Neuronal stem cell (in vitro differentiated cells): ENCODE data around the gene CLMN.

ENCODE experiments used
- DNase-seq: peaks from one replicate; pipeline ENCODE4 v3.0.0-alpha.2; 2013; ENCODE audit warnings: low spot score
- H2AFZ ChIP-seq: one replicate; pipeline ENCODE4 v1.6.1; 2013; ENCODE audit warnings: mild to moderate bottlenecking, low read length, inconsistent platforms
- H2AK5ac ChIP-seq: 2 replicates; pipeline ENCODE4 v1.6.1; 2013; ENCODE audit warnings: low read depth, mild to moderate bottlenecking, inconsistent platforms, low read length, moderate library complexity, mixed read lengths
- H2BK120ac ChIP-seq: 2 replicates; pipeline ENCODE4 v1.6.1; 2013; ENCODE audit warnings: low read depth, mild to moderate bottlenecking, inconsistent platforms, low read length, moderate library complexity, mixed read lengths
- H2BK12ac ChIP-seq: one replicate; pipeline ENCODE4 v1.6.1; 2013; ENCODE audit warnings: low read length, inconsistent platforms
- H2BK15ac ChIP-seq: 2 replicates; pipeline ENCODE4 v1.6.1; 2013; ENCODE audit warnings: mild to moderate bottlenecking, low read length, inconsistent platforms, mixed read lengths
- H2BK5ac ChIP-seq: one replicate; pipeline ENCODE4 v1.6.1; 2013; ENCODE audit warnings: inconsistent platforms, mild to moderate bottlenecking, low read length, moderate library complexity
- H3K14ac ChIP-seq: one replicate; pipeline ENCODE4 v1.6.1; 2013; ENCODE audit warnings: low read length, inconsistent platforms
- H3K18ac ChIP-seq: 2 replicates; pipeline ENCODE4 v1.6.1; 2013; ENCODE audit warnings: low read length, inconsistent platforms
- H3K23ac ChIP-seq: 2 replicates; pipeline ENCODE4 v1.6.1; 2013; ENCODE audit warnings: low read depth, mild to moderate bottlenecking, mixed read lengths, low read length, inconsistent platforms; ENCODE audit not compliant: poor library complexity
- H3K27ac ChIP-seq: replicated peaks from 3 replicates; pipeline ENCODE4 v1.5.1; 2013; ENCODE audit warnings: low read length, inconsistent platforms
- H3K27me3 ChIP-seq, 3 experiments: 2 replicates each; pipeline ENCODE4 v1.6.1; 2013; ENCODE audit warnings: low read length in 3 of 3, mild to moderate bottlenecking in 2 of 3, inconsistent platforms in 1 of 3, low read depth in 1 of 3, mixed read lengths in 1 of 3, moderate library complexity in 1 of 3; ENCODE audit not compliant: control insufficient read depth in 3 of 3, insufficient read depth in 3 of 3
- H3K36me3 ChIP-seq, 2 donors: replicated peaks in 1 of 2; 2 replicates each; pipeline ENCODE4 v1.6.1; 2013; ENCODE audit warnings: low read length in 2 of 2; ENCODE audit not compliant: control insufficient read depth in 2 of 2, insufficient read depth in 2 of 2
- H3K4ac ChIP-seq: 2 replicates; pipeline ENCODE4 v1.6.1; 2013; ENCODE audit warnings: inconsistent platforms, mild to moderate bottlenecking, low read length, moderate library complexity
- H3K4me1 ChIP-seq, 2 donors: 1 replicate in 1 of 2; 2 replicates in 1 of 2; pipeline ENCODE4 v1.6.1; 2013; ENCODE audit warnings: low read length in 2 of 2, low read depth in 1 of 2; ENCODE audit not compliant: control insufficient read depth in 2 of 2, insufficient read depth in 1 of 2
- H3K4me2 ChIP-seq: one replicate; pipeline ENCODE4 v1.6.1; 2013; ENCODE audit warnings: mild to moderate bottlenecking, low read length, inconsistent platforms; ENCODE audit not compliant: insufficient read depth, poor library complexity, severe bottlenecking
- H3K4me3 ChIP-seq, 2 donors: 2 replicates each; pipeline ENCODE4 v1.5.1; 2013; ENCODE audit warnings: low read length in 2 of 2, mild to moderate bottlenecking in 2 of 2, inconsistent platforms in 1 of 2, moderate library complexity in 1 of 2
- H3K79me1 ChIP-seq: one replicate; pipeline ENCODE4 v1.6.1; 2013; ENCODE audit warnings: low read depth, mild to moderate bottlenecking, inconsistent platforms, low read length, moderate library complexity
- H3K9ac ChIP-seq: one replicate; pipeline ENCODE4 v1.6.1; 2013; ENCODE audit warnings: mild to moderate bottlenecking, low read depth, low read length, inconsistent platforms; ENCODE audit not compliant: poor library complexity
- H3K9me3 ChIP-seq, 2 donors: replicated peaks in 1 of 2; 2 replicates each; pipeline versions ENCODE3 to v1.6.1; 2013; ENCODE audit warnings: low read length in 2 of 2, mild to moderate bottlenecking in 2 of 2, inconsistent platforms in 1 of 2, low read depth in 1 of 2, mixed read lengths in 1 of 2, moderate library complexity in 1 of 2; ENCODE audit not compliant: control insufficient read depth in 2 of 2, insufficient read depth in 1 of 2
- H4K8ac ChIP-seq: one replicate; pipeline ENCODE4 v1.6.1; 2013; ENCODE audit warnings: low read depth, mild to moderate bottlenecking, inconsistent platforms, low read length, moderate library complexity
- H4K91ac ChIP-seq: one replicate; pipeline ENCODE4 v1.6.1; 2013; ENCODE audit warnings: low read length, low read depth, mild to moderate bottlenecking, inconsistent platforms; ENCODE audit not compliant: poor library complexity
- WGBS, 2 donors: extraction: QIAGEN DNeasy Blood & Tissue Kit; methylation state at CpG; one replicate each; pipeline ENCODE4 v1.1.7; 2013; ENCODE audit warnings: missing lambda C conversion rate in 2 of 2, mixed read lengths in 1 of 2; ENCODE audit not compliant: insufficient read length in 2 of 2, insufficient replicate concordance in 1 of 2; ENCODE audit errors: extremely low coverage in 2 of 2; 5-methylcytosine and 5-hydroxymethylcytosine counted together

CLMN gene

DNA sequence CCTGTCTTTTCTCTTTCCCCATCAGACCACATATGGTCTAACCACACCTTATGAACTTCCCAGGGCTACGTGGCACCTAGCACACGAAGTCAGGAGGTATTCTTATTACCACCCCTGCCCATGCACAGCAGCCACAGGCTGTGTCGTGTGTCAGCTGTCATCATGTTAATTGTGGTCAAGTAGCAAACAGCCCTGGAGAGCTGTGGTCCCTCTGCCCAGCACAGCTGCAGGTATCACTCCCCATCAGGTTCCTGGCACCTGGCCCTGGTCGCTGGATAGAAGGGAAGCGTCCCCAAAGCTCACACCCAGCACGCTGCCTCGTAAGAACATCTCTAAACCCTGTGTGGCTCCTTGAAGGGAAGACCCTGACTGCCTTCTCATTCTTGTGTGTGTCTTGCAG, 45.4 kb downstream of the CLMN start:
- Histone ChIP-seq H2AK5ac (no peak overlapping the region), H3K9ac (no peak overlapping the region), H2BK15ac (no peak overlapping the region), H3K4ac (no peak overlapping the region), H3K14ac (no peak overlapping the region), H2BK5ac (no peak overlapping the region), H3K23ac (no peak overlapping the region), H3K36me3 (no peaks in the 10 kb centered on the region), H3K27me3 (no peaks in the 10 kb centered on the region), H4K8ac (no peak overlapping the region), H3K9me3 (peaks cover 0 to 3% of the 10 kb centered on the region in 2 donors), H3K4me1 (no peaks in the 10 kb centered on the region), H2AFZ (no peak overlapping the region), H3K4me2 (no peak overlapping the region), H3K18ac (peak overlapping the region; percentile 3), H3K4me3 (peak overlapping the region in 1 of 2 donors; percentile 61), H3K27ac (no peak overlapping the region), H2BK12ac (no peak overlapping the region), H3K79me1 (no peaks in the 10 kb centered on the region), H4K91ac (no peak overlapping the region), H2BK120ac (no peak overlapping the region)
- no peak for DNase-seq
- WGBS, 2 donors: no CpG with 5 or more reads among the region's 7 CpGs

DNA sequence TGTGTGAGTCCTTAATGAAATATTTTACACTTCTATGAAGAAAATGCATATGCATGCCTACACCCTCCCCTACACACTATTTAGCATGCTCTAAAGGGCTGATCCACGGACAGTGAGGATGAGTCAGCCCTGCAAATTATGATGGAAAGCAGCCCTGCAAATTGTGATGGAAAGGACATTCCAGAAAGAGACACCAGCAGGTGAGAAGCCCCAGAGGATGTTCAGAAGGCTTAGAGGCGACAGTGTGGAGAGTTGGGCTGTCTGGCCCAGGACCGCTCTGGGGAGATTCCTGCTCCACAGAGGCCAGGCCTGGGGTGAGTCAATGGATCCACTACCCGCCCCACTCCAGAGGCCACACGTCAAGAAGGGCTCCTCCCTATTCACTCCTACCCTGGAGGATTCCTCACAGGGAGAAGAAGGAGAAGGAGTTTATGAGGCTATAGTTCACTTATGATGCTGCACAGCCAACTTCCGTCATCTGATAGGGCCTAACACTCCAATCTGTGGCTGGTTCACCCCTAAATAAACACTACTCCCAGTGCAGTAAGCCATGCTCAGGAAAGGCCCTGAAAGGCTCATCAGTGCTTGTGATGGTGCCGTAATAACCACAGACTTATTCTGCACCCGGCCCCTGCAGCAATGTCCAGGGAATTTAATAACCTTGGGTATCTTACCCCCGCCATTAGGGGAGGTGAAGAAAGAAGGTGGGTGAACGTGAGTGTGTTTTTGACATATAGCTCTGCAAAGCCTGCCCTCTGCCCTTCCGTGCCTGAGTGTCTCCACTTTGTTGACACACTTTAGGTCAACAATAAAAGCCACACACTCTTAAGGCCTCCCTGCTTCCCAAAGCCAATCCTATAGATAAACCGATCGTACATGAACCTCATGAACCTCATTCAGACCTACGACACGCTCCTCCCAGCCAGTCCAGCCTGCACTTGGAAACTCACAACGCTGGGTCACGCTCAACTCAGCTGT, 46.4 kb downstream of the CLMN start:
- no peak for DNase-seq
- Histone ChIP-seq H3K9me3 (no peaks in the 10 kb centered on the region), H3K36me3 (no peaks in the 10 kb centered on the region), H2BK5ac (no peak overlapping the region), H2AFZ (no peak overlapping the region), H3K27ac (no peak overlapping the region), H2AK5ac (no peak overlapping the region), H3K4me1 (no peaks in the 10 kb centered on the region), H2BK15ac (no peak overlapping the region), H2BK120ac (no peak overlapping the region), H3K4ac (no peak overlapping the region), H3K9ac (no peak overlapping the region), H3K27me3 (no peaks in the 10 kb centered on the region), H3K18ac (no peak overlapping the region), H4K91ac (no peak overlapping the region), H3K4me3 (no peak overlapping the region), H3K4me2 (no peak overlapping the region), H3K23ac (no peak overlapping the region), H3K79me1 (no peaks in the 10 kb centered on the region), H4K8ac (no peak overlapping the region), H2BK12ac (no peak overlapping the region), H3K14ac (no peak overlapping the region)
- WGBS, 2 donors: no CpG with 5 or more reads among the region's 17 CpGs

DNA sequence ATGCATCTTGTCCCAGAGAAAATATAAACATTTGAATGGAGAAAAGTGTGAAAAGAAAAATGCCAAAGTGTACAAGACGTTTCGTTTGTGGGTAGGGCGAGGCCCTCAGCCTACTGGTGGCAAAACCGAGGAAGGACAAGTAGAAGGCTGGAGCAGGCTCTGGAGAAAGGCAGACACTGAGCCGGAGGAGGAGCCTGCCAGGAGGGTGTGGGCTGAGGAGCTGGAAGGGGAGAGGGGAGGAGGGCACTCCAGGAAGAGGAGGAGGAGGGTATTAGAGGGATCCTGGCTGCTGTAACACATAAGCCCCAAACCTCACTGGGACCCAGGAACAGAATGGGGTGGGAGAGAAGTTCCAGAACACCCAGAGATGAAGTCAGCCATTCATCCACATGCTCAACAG, 47.7 kb downstream of the CLMN start:
- Histone ChIP-seq H3K36me3 (no peaks in the 10 kb centered on the region), H3K27ac (no peak overlapping the region)
- no peak for DNase-seq

DNA sequence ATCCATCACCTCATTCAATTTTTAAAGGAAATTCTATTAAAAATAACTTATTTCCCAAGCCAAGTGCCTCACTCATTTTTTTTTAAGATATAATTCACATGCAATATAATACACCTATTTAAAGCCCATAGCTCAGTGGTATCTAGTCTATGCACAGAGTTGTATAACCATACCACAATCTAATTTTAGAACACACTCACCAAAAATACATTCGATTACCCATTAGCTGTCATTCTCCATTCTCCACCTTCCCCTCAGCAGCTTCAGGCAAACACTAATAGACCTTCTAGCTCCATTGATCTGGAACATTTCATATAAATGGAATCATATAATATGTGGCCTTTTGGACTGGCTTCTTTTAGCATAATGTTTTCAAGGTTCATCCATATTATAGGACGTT, 49.5 kb downstream of the CLMN start:
- Histone ChIP-seq H2AFZ (no peak overlapping the region), H4K8ac (no peak overlapping the region), H2BK120ac (no peak overlapping the region), H3K36me3 (no peaks in the 10 kb centered on the region), H3K27ac (no peak overlapping the region), H3K4me2 (no peak overlapping the region), H2BK12ac (no peak overlapping the region), H2BK15ac (no peak overlapping the region), H3K23ac (no peak overlapping the region), H3K18ac (no peak overlapping the region), H3K4ac (no peak overlapping the region), H2AK5ac (no peak overlapping the region), H3K9ac (no peak overlapping the region), H3K27me3 (no peaks in the 10 kb centered on the region), H2BK5ac (no peak overlapping the region), H3K4me1 (peaks cover 0 to 8% of the 10 kb centered on the region in 2 donors), H4K91ac (no peak overlapping the region), H3K9me3 (no peaks in the 10 kb centered on the region), H3K14ac (no peak overlapping the region), H3K4me3 (no peak overlapping the region), H3K79me1 (no peaks in the 10 kb centered on the region)
- DNase-seq: no peak
- WGBS, 2 donors: 100% methylated on average over 1 of the region's 2 CpGs; no CpG with 5 or more reads in 1 of the 2 donors

More for the DNA sequence above, 47.7 kb downstream of the CLMN start:
- Histone ChIP-seq H2AFZ (no peak overlapping the region), H4K8ac (no peak overlapping the region), H2AK5ac (no peak overlapping the region), H3K9me3 (no peaks in the 10 kb centered on the region), H2BK12ac (no peak overlapping the region), H3K4me2 (no peak overlapping the region), H2BK15ac (no peak overlapping the region), H3K14ac (no peak overlapping the region), H4K91ac (no peak overlapping the region), H3K27me3 (no peaks in the 10 kb centered on the region), H3K4ac (no peak overlapping the region), H3K79me1 (no peaks in the 10 kb centered on the region), H3K4me1 (no peaks in the 10 kb centered on the region), H3K9ac (no peak overlapping the region), H3K23ac (no peak overlapping the region), H2BK5ac (no peak overlapping the region), H3K18ac (no peak overlapping the region), H3K4me3 (no peak overlapping the region), H2BK120ac (no peak overlapping the region)
- WGBS, 2 donors: no CpG with 5 or more reads among the region's 5 CpGs
